Nephron progenitor cell (in vitro differentiated cells): ENCODE measurements around the gene AGAP1.

Source experiments
- DNase-seq: peaks from one replicate; pipeline ENCODE4 v3.0.0; 2021
- H3K27ac Mint-ChIP-seq: 2 replicates; pipeline ENCODE4 v1.8.0; 2021; ENCODE audit warnings: mild to moderate bottlenecking, moderate library complexity, mixed read lengths
- H3K27me3 Mint-ChIP-seq: 2 replicates; pipeline ENCODE4 v1.8.0; 2021; ENCODE audit warnings: mild to moderate bottlenecking, low read depth, mixed read lengths; ENCODE audit not compliant: poor library complexity
- H3K36me3 Mint-ChIP-seq: 2 replicates; pipeline ENCODE4 v1.8.0; 2021; ENCODE audit warnings: low read depth, mixed read lengths
- H3K4me1 Mint-ChIP-seq: 2 replicates; pipeline ENCODE4 v1.8.0; 2021; ENCODE audit warnings: mixed read lengths
- H3K4me3 Mint-ChIP-seq: 2 replicates; pipeline ENCODE4 v1.8.0; 2021; ENCODE audit warnings: mild to moderate bottlenecking, moderate library complexity, mixed read lengths
- H3K9me3 Mint-ChIP-seq: 2 replicates; pipeline ENCODE4 v1.8.0; 2021; ENCODE audit warnings: mild to moderate bottlenecking, moderate library complexity, mixed read lengths
- TF ChIP-seq, protein P1 (sequence below): fragments of 200-600 bp; sonication (generic); IDR thresholded peaks from 2 replicates; pipeline ENCODE4 v1.5.0; 2021; ENCODE audit warnings: antibody characterized with exemption

The AGAP1 gene

DNA sequence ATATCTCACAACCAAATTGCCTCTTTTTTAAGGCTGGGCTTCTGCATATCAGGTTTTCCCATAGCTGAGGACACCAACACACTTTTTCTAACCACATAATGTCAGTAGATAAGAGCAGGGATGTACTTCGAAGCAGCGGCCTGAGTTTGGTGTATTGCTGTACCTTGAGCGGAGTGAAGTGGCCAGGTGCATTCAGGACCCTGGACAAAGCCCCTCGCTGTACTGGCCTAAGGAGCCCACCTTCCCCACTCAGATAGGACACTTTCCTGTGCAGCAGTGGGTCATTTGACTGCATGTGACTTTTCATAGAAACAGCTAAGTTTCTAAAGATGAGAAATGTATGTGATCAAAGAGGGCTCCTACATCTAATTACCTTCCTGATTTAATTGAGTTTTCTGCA lies 461.8 kb downstream of the AGAP1 start:
- peaks cover 11% of the 10 kb centered on the region for H3K36me3 Mint-ChIP-seq
- no peak overlapping the region for H3K4me3 Mint-ChIP-seq
- H3K9me3 Mint-ChIP-seq = no peaks in the 10 kb centered on the region
- DNase-seq = peak; percentile 27
- TF ChIP-seq, protein P1, sequence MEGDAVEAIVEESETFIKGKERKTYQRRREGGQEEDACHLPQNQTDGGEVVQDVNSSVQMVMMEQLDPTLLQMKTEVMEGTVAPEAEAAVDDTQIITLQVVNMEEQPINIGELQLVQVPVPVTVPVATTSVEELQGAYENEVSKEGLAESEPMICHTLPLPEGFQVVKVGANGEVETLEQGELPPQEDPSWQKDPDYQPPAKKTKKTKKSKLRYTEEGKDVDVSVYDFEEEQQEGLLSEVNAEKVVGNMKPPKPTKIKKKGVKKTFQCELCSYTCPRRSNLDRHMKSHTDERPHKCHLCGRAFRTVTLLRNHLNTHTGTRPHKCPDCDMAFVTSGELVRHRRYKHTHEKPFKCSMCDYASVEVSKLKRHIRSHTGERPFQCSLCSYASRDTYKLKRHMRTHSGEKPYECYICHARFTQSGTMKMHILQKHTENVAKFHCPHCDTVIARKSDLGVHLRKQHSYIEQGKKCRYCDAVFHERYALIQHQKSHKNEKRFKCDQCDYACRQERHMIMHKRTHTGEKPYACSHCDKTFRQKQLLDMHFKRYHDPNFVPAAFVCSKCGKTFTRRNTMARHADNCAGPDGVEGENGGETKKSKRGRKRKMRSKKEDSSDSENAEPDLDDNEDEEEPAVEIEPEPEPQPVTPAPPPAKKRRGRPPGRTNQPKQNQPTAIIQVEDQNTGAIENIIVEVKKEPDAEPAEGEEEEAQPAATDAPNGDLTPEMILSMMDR = no peak
- peaks cover 46% of the 10 kb centered on the region for H3K4me1 Mint-ChIP-seq
- H3K27me3 Mint-ChIP-seq = no peaks in the 10 kb centered on the region
- H3K27ac Mint-ChIP-seq = no peak overlapping the region

DNA sequence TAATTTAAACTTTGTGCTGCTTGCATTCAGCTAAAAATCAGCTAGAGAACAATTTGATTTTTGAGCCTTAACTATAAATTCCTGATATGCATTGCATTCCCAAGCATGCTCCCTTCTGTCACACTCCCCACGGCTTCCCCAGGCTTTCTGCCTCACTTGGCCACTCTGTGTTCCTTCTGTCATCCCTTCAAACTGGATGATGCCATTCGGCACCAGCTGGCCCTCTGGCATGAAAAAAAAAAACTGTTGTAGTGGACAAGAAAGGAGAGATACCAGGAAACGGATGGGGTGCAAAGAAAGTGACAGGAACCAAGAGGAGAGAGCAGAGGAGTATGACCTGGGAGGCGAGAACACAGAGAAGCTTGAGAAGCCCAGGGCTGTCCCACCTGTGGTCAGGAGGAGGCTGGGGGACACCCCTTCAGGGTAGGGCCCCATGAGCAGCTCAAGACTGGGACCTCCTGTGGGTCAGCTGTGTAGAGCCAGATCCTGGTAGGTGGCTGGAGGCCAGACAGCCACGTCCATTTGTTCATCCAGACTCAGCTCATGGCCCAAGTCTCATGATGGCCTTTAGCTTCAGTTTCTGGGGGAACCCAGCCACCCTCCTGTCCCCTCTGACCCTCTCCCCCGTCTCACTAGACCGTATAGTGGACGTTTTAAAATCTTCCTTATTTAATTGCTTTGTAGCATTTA lies 462.6 kb downstream of the AGAP1 start:
- H3K9me3 Mint-ChIP-seq = no peaks in the 10 kb centered on the region
- H3K27me3 Mint-ChIP-seq = no peaks in the 10 kb centered on the region
- peaks cover 11% of the 10 kb centered on the region for H3K36me3 Mint-ChIP-seq
- TF ChIP-seq, protein P1 = no peak
- H3K27ac Mint-ChIP-seq = no peak overlapping the region
- H3K4me3 Mint-ChIP-seq = no peak overlapping the region
- peaks cover 48% of the 10 kb centered on the region for H3K4me1 Mint-ChIP-seq
- no peak for DNase-seq

DNA sequence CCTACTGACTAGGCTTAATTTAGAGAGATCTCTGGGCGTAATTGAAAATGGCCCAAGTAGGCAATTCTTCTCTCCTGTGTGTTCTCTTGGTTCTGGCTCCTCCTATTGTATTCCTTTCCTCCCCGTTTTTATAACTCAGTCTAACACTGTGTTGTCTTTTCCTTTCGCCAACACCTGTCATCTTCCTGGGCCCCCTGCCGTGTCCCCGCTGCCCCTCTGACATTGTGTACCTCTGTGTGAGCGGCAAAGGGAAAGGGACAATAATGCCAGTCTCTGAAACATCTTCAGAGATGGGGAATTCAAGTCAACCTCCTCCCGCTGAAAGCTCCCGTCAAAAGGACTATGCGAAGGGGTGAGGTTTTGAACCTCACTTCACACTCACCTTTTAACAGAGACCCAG lies 463.4 kb downstream of the AGAP1 start:
- Mint-ChIP-seq H3K27ac (no peak overlapping the region), H3K4me1 (peaks cover 48% of the 10 kb centered on the region), H3K9me3 (no peaks in the 10 kb centered on the region), H3K4me3 (no peak overlapping the region), H3K36me3 (peaks cover 11% of the 10 kb centered on the region), H3K27me3 (peaks cover 2% of the 10 kb centered on the region)
- no peak for DNase-seq
- TF ChIP-seq, protein P1 = no peak

DNA sequence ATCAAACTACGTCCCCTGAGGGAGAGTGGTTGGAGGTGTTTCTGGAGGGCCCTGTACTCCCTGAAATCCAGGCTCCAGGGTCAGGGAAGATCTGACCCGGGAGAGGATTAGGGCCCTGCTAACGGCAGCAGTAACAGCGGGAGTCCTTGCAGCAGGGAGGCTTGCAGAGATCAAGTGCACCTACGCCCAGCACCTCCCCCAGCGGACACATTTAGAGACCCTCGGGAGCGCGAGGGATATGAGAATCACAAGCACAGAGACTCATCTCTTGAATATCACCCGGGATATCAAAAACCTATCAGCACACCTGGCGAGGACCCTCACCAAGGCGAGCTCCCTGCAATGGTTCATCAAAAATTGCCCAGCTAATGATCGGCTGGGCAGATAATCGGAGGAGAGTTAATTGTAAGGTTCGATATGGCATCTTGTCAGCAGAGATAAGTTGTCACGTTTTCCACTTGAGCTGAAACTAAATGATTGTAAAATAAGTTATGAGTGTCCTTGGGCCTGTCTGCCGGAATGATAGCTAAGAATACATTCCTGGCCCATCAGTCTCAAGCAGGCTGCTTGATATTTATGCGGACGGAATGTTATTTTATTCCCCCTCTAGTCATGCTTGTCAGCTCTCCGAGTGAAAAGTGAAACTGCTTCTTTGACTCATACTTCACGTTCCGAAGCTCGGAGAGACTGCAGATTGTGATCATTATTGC lies 464.5 kb downstream of the AGAP1 start:
- DNase-seq = no peak
- Mint-ChIP-seq H3K4me1 (peaks cover 48% of the 10 kb centered on the region), H3K4me3 (no peak overlapping the region), H3K27ac (peak overlapping the region; percentile 43), H3K9me3 (no peaks in the 10 kb centered on the region), H3K27me3 (peaks cover 5% of the 10 kb centered on the region), H3K36me3 (peaks cover 11% of the 10 kb centered on the region)
- TF ChIP-seq, protein P1 = no peak

DNA sequence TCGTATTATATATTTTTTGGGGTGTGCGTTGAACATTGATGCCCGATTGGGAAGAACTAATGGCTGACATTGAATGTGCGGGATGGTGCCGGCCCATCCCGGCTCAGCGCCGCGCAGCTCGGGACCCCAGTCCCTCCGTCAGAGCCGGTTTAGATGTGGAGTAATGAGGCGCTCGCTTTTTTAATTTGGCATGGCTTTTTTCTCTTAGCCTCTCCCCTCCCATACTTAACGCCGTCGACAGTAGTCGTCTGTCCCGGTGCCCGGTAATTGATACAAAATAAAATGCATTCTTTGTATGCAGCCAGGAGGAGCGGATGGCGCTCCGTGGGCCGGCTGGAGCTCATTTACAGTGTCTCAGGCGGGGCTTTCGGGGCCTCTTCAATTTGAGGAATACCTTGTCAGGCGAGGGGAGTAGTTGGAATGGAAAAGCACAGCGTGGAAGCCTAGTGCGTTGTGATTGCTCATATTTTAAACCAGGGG lies 465.1 kb downstream of the AGAP1 start:
- no peak for DNase-seq
- Mint-ChIP-seq H3K36me3 (peaks cover 11% of the 10 kb centered on the region), H3K9me3 (no peaks in the 10 kb centered on the region), H3K27ac (peak overlapping the region; percentile 43), H3K27me3 (peaks cover 5% of the 10 kb centered on the region), H3K4me3 (no peak overlapping the region), H3K4me1 (peaks cover 48% of the 10 kb centered on the region)
- TF ChIP-seq, protein P1 = no peak
